K562 (cell line): ENCODE results near the gene UQCRH. TPM values are rescaled to one million over a fixed set of nuclear protein-coding genes. Genes with fewer than 3 reads are reported as not detected.
"Not testable (repeated sequence)": the region's sequence is repeated elsewhere in the genome, so short reads cannot be mapped to it uniquely, and the experiment has no call there.

ENCODE experiments used
- ATAC-seq: fragments of 200-7000 bp; cut with Tn5 transposase; 3 replicates; pipeline ENCODE4 v1.9.1; 2020; ENCODE audit warnings: moderate library complexity
- BruUV-seq: library from RNA; stranded (reverse); fragments of 400-500 nt; replicated peaks from 2 replicates; lab custom pipeline; 2021; lab: Mats Ljungman, UMichigan
- CTCF ChIA-PET: fragments of 300-600 bp; formaldehyde crosslinking; extraction: SDS; loops from one replicate; lab custom pipeline; 2021; ENCODE audit warnings: low intra/inter-chr PET ratio; lab: Yijun Ruan, JAX
- POLR2A ChIA-PET: fragments of 300-600, 350-650 bp; sonication (Branson Sonifier 250); formaldehyde crosslinking; extraction: SDS; loops from one replicate; lab custom pipeline; 2021; ENCODE audit warnings: antibody characterized with exemption, inconsistent platforms; lab: Yijun Ruan, JAX
- DNase-seq, 4 experiments: peaks; one replicate each; pipeline versions ENCODE4 v3.0.0 to v3.0.0-alpha.2; 2011 to 2018; ENCODE audit warnings: low spot score in 3 of 4, mixed read lengths in 3 of 4; ENCODE audit errors: extremely low read depth in 1 of 4
- FAIRE-seq: peaks from 2 replicates; lab custom pipeline; 2011; peaks lifted over from hg19 to GRCh38; lab: Jason Lieb, UNC
- H2AFZ ChIP-seq: 2 replicates; pipeline ENCODE4 v1.6.0; 2011; ENCODE audit warnings: low read depth, low read length, control low read depth, inconsistent platforms
- H3K27ac ChIP-seq: fragments of 200-600 bp; 3 replicates; pipeline ENCODE4 v1.8.0; 2011; ENCODE audit warnings: low read depth, mild to moderate bottlenecking, control low read depth, inconsistent platforms, low read length, moderate library complexity, mixed read lengths; ENCODE audit errors: extremely low read depth
- H3K27me3 ChIP-seq, 2 experiments: fragments of 300-600 bp in 1 of 2; 2 replicates in 1 of 2; 3 replicates in 1 of 2; pipeline versions ENCODE4 v1.6.0 to v1.8.0; 2011; ENCODE audit warnings: inconsistent platforms in 2 of 2, low read length in 2 of 2, mild to moderate bottlenecking in 1 of 2, mixed read lengths in 1 of 2, moderate library complexity in 1 of 2; ENCODE audit not compliant: control insufficient read depth in 2 of 2, insufficient read depth in 2 of 2
- H3K36me3 ChIP-seq: fragments of 300-600 bp; 3 replicates; pipeline ENCODE4 v1.8.0; 2011; ENCODE audit warnings: mild to moderate bottlenecking, low read length, inconsistent platforms; ENCODE audit not compliant: control insufficient read depth, insufficient read depth
- H3K4me1 ChIP-seq, 2 experiments: fragments of 200-600 bp in 1 of 2; replicated peaks in 1 of 2; 2 replicates in 1 of 2; 3 replicates in 1 of 2; pipeline versions ENCODE4 v1.5.1 to v1.8.0; 2011; ENCODE audit warnings: inconsistent platforms in 2 of 2, low read length in 2 of 2, mild to moderate bottlenecking in 1 of 2, mixed read lengths in 1 of 2, moderate library complexity in 1 of 2; ENCODE audit not compliant: control insufficient read depth in 2 of 2, insufficient read depth in 2 of 2
- H3K4me2 ChIP-seq: 2 replicates; pipeline ENCODE4 v1.6.1; 2011; ENCODE audit warnings: low read length, control low read depth, inconsistent platforms, mixed read lengths; ENCODE audit not compliant: insufficient read depth
- H3K4me3 ChIP-seq: fragments of 200-600 bp; sonication (generic), shearing (Covaris generic); 2 replicates; pipeline ENCODE4 v1.5.1; 2016; ENCODE audit warnings: control low read depth, inconsistent platforms
- H3K79me2 ChIP-seq: fragments of 200-600 bp; 3 replicates; pipeline ENCODE4 v1.8.0; 2011; ENCODE audit warnings: low read length, inconsistent platforms; ENCODE audit not compliant: control insufficient read depth, insufficient read depth
- H3K9ac ChIP-seq, 2 experiments: 2 replicates each; pipeline versions ENCODE4 v1.6.0 to v1.6.1; 2011; ENCODE audit warnings: low read depth in 2 of 2, low read length in 2 of 2, control low read depth in 1 of 2, inconsistent platforms in 1 of 2, mild to moderate bottlenecking in 1 of 2, mixed read lengths in 1 of 2; ENCODE audit not compliant: insufficient read depth in 1 of 2
- H3K9me1 ChIP-seq: one replicate; pipeline ENCODE4 v1.6.0; 2011; ENCODE audit warnings: inconsistent platforms, mild to moderate bottlenecking, low read length, moderate library complexity; ENCODE audit not compliant: control insufficient read depth, insufficient read depth
- H3K9me3 ChIP-seq: replicated peaks from 2 replicates; pipeline ENCODE4 v1.5.1; 2011; ENCODE audit warnings: low read depth, low read length, inconsistent platforms; ENCODE audit not compliant: control insufficient read depth, insufficient read depth
- H4K20me1 ChIP-seq: replicated peaks from 2 replicates; pipeline ENCODE4 v1.6.1; 2011; ENCODE audit warnings: low read length, inconsistent platforms, mixed read lengths; ENCODE audit not compliant: control insufficient read depth, insufficient read depth
- WGBS: fragments of 100-300 bp; shearing (Covaris generic); methylation state at CpG from one replicate; pipeline ENCODE4 v1.1.6; 2016; ENCODE audit warnings: low coverage, mixed read lengths; ENCODE audit not compliant: insufficient coverage; ENCODE audit errors: missing lambda C conversion rate; 5-methylcytosine and 5-hydroxymethylcytosine counted together
- in situ Hi-C: fragments of 300-500 bp; cut with MboI; formaldehyde crosslinking; loops from 4 replicates; pipeline ENCODE4 v1.15.0; 2018; ENCODE audit warnings: inconsistent platforms, mixed read lengths
- intact Hi-C: fragments of 100-400 bp; cut with micrococcal nuclease; formaldehyde crosslinking; loops from 2 replicates; pipeline ENCODE4 v1.14.2; 2022
- polyA plus RNA-seq, 8 experiments: library from polyadenylated mRNA; depleted of rRNA in 4 of 8; stranded (reverse) in 5 of 8; unstranded in 3 of 8; fragments of >200 nt; fragmentation: Nextera tagmentation in 2 of 8; fragmentation: Illumina TruSeq in 1 of 8; extraction: Ambion mirVana in 2 of 8; extraction: Trizol in 1 of 8; gene quantifications; 2 replicates each; pipeline versions ENCODE4 v1.2.1 to v1.2.3, GENCODE V29; 2011 to 2014; ENCODE audit warnings: inconsistent platforms in 1 of 8, missing spikeins in 1 of 8
- total RNA-seq, 7 experiments: library from RNA; depleted of rRNA in 6 of 7; stranded (reverse); fragments of >200 nt in 6 of 7; fragmentation: Illumina TruSeq in 2 of 7; extraction: Trizol in 2 of 7; gene quantifications; 2 replicates each; pipeline versions ENCODE4 v1.2.1 to v1.2.3, GENCODE V29; 2011 to 2021; ENCODE audit warnings: low replicate concordance in 1 of 7
- TF ChIP-seq, protein P1 (sequence below): fragments of 450-650 bp; IDR thresholded peaks from 2 replicates; pipeline ENCODE4 v1.6.1; 2018; ENCODE audit not compliant: partially characterized antibody

UQCRH gene
- total and polyA plus RNA-seq, 9 of the 15 experiments (the other 6 are each of a cell fraction or from before 2014, with no cell fraction given), result 1,267 to 5,184 (median 2,410) TPM

GRCh38 chr1:46330381-46330780, 26.9 kb downstream of the UQCRH start:
- in situ Hi-C loops, ATAC-seq, H3K4me2 ChIP-seq, BruUV-seq, DNase-seq, CTCF ChIA-PET, H3K4me3 ChIP-seq, H3K27me3 ChIP-seq, H3K27ac ChIP-seq, H3K4me1 ChIP-seq, H3K9me1 ChIP-seq, H2AFZ ChIP-seq, H3K36me3 ChIP-seq, FAIRE-seq, H3K79me2 ChIP-seq, H3K9me3 ChIP-seq, POLR2A ChIA-PET, H3K9ac ChIP-seq, H4K20me1 ChIP-seq: not testable (repeated sequence)
- 62% methylated on average over 2 of the region's 2 CpGs for WGBS
- TF ChIP-seq, protein P1, sequence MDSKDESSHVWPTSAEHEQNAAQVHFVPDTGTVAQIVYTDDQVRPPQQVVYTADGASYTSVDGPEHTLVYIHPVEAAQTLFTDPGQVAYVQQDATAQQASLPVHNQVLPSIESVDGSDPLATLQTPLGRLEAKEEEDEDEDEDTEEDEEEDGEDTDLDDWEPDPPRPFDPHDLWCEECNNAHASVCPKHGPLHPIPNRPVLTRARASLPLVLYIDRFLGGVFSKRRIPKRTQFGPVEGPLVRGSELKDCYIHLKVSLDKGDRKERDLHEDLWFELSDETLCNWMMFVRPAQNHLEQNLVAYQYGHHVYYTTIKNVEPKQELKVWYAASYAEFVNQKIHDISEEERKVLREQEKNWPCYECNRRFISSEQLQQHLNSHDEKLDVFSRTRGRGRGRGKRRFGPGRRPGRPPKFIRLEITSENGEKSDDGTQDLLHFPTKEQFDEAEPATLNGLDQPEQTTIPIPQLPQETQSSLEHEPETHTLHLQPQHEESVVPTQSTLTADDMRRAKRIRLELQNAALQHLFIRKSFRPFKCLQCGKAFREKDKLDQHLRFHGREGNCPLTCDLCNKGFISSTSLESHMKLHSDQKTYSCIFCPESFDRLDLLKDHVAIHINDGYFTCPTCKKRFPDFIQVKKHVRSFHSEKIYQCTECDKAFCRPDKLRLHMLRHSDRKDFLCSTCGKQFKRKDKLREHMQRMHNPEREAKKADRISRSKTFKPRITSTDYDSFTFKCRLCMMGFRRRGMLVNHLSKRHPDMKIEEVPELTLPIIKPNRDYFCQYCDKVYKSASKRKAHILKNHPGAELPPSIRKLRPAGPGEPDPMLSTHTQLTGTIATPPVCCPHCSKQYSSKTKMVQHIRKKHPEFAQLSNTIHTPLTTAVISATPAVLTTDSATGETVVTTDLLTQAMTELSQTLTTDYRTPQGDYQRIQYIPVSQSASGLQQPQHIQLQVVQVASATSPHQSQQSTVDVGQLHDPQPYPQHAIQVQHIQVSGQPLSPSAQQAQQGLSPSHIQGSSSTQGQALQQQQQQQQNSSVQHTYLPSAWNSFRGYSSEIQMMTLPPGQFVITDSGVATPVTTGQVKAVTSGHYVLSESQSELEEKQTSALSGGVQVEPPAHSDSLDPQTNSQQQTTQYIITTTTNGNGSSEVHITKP, result peak; percentile 67
- intact Hi-C loops, result loop anchor here (5.0 kb wide), 1 partner anchor 77 kb away; no protein-coding TSS in a partner anchor

GRCh38 chr1:46331786-46332540, 28.5 kb downstream of the UQCRH start:
- intact Hi-C loops, result loop anchor here (2.0 to 5.0 kb wide), 2 partner anchors 75 to 197 kb away; no protein-coding TSS in a partner anchor
- FAIRE-seq, H2AFZ ChIP-seq, H3K9me1 ChIP-seq, CTCF ChIA-PET, ATAC-seq, H4K20me1 ChIP-seq, H3K79me2 ChIP-seq, H3K4me3 ChIP-seq, H3K9me3 ChIP-seq, BruUV-seq, H3K27me3 ChIP-seq, H3K4me1 ChIP-seq, H3K4me2 ChIP-seq, in situ Hi-C loops, H3K36me3 ChIP-seq, DNase-seq, H3K27ac ChIP-seq: not testable (repeated sequence)
- peak overlapping the region in 1 of 2 experiments; percentile 2; a peak in 2 of 4 replicates for H3K9ac ChIP-seq
- 78% methylated on average over 24 of the region's 24 CpGs for WGBS
- POLR2A ChIA-PET, result interaction anchor here (2.7 kb wide), 1 partner anchor 14 kb away, joined by 19 read pairs; no protein-coding TSS in a partner anchor
